ENCODE data around the gene WDR35.

GRCh38 chr2:19955544-19956422 is 34.1 kb downstream of the WDR35 start:
- TF ChIP-seq CTCF (conservative IDR thresholded peaks at IDR 0.05; ENCODE audit: low read depth, low read length) = peak; percentile 95
- no peak for TF ChIP-seq EZH2phosphoT487 (IDR thresholded peaks at IDR 0.05; ENCODE audit: borderline replicate concordance, low read length)
